ENCODE results near the gene ZNF318. TPM values are rescaled to one million over a fixed set of nuclear protein-coding genes. Genes with fewer than 3 reads are reported as not detected.

The ZNF318 gene
- total RNA-seq, 1 donor from 2014 or later: 4.4 TPM

- Histone ChIP-seq H3K27ac (no peak overlapping the region), H3K4me1 (no peaks in the 10 kb centered on the region), H3K4me3 (no peak overlapping the region), H3K27me3 (no peaks in the 10 kb centered on the region), H3K9me3 (no peaks in the 10 kb centered on the region), H3K36me3 (no peaks in the 10 kb centered on the region)
- intact Hi-C loops (cut with DNase I): no loop called here
- DNase-seq (ENCODE audit: low spot score in 2 of 2): no peak
- no peak for TF ChIP-seq CTCF (IDR thresholded peaks at IDR 0.05)
Observed at GRCh38 chr6:43408259-43408658, 38.8 kb upstream of the ZNF318 start.

- no peak for TF ChIP-seq CTCF (IDR thresholded peaks at IDR 0.05)
Observed at GRCh38 chr6:43407296-43407695, 37.8 kb upstream of the ZNF318 start.

GRCh38 chr6:43405354-43405753 is 35.9 kb upstream of the ZNF318 start:
- H3K27me3 ChIP-seq: no peaks in the 10 kb centered on the region
- H3K9me3 ChIP-seq: no peaks in the 10 kb centered on the region
- H3K27ac ChIP-seq: no peak overlapping the region
- H3K4me1 ChIP-seq: no peaks in the 10 kb centered on the region
- H3K36me3 ChIP-seq: no peaks in the 10 kb centered on the region
- DNase-seq (ENCODE audit: low spot score in 2 of 2): no peak
- intact Hi-C loops (cut with DNase I): no loop called here
- no peak for TF ChIP-seq CTCF (IDR thresholded peaks at IDR 0.05)
- H3K4me3 ChIP-seq: no peak overlapping the region

More at GRCh38 chr6:43407296-43407695, 37.8 kb upstream of the ZNF318 start:
- no peak for DNase-seq (ENCODE audit: low spot score in 2 of 2)
- H3K9me3 ChIP-seq: no peaks in the 10 kb centered on the region
- intact Hi-C loops (cut with DNase I): no loop called here
- H3K36me3 ChIP-seq: no peaks in the 10 kb centered on the region
- no peak overlapping the region for H3K27ac ChIP-seq
- H3K4me1 ChIP-seq: no peaks in the 10 kb centered on the region
- H3K27me3 ChIP-seq: no peaks in the 10 kb centered on the region
- no peak overlapping the region for H3K4me3 ChIP-seq

GRCh38 chr6:43402820-43403219 is 33.4 kb upstream of the ZNF318 start:
- H3K27me3 ChIP-seq: no peaks in the 10 kb centered on the region
- H3K27ac ChIP-seq: no peak overlapping the region
- no peaks in the 10 kb centered on the region for H3K9me3 ChIP-seq
- no peak overlapping the region for H3K4me3 ChIP-seq
- intact Hi-C loops (cut with DNase I): no loop called here
- no peak for TF ChIP-seq CTCF (IDR thresholded peaks at IDR 0.05)
- H3K36me3 ChIP-seq: no peaks in the 10 kb centered on the region
- DNase-seq (ENCODE audit: low spot score in 2 of 2): no peak
- no peaks in the 10 kb centered on the region for H3K4me1 ChIP-seq

DNA sequence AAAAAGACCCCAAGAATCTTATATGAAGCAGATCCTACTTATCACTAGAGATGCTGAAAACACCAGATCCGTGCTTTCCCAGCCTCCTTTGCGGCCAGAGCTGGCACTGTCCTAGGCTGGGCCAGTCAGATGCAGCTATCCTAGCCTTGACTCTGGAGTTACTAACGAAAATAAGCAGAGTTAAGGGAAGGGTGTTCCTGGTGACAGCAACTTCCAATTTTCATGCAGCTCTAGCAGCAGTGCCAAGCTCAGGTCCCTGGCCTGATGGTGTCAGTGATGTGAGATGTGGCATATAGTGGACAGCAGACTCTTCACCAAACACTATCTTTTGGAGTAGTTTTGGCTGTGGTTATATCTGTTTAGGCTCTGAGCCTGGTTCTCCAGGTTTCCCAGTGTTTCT is 32.3 kb upstream of the ZNF318 start:
- no peak for DNase-seq (ENCODE audit: low spot score in 2 of 2)
- Histone ChIP-seq H3K27ac (no peak overlapping the region), H3K9me3 (no peaks in the 10 kb centered on the region), H3K36me3 (no peaks in the 10 kb centered on the region), H3K4me3 (no peak overlapping the region), H3K27me3 (no peaks in the 10 kb centered on the region), H3K4me1 (no peaks in the 10 kb centered on the region)
- no peak for TF ChIP-seq CTCF (IDR thresholded peaks at IDR 0.05)
- intact Hi-C loops (cut with DNase I): no loop called here

- TF ChIP-seq CTCF (IDR thresholded peaks at IDR 0.05): no peak
- H3K4me3 ChIP-seq: no peak overlapping the region
- intact Hi-C loops (cut with DNase I): no loop called here
- no peaks in the 10 kb centered on the region for H3K9me3 ChIP-seq
- DNase-seq (ENCODE audit: low spot score in 2 of 2): no peak
- H3K27ac ChIP-seq: no peak overlapping the region
- H3K36me3 ChIP-seq: no peaks in the 10 kb centered on the region
- no peaks in the 10 kb centered on the region for H3K27me3 ChIP-seq
- no peaks in the 10 kb centered on the region for H3K4me1 ChIP-seq
Observed at GRCh38 chr6:43399932-43400487, 30.6 kb upstream of the ZNF318 start.
